Midbrain (tissue), 1 donor: ENCODE measurements around the gene ABRACL.
A peak's percentile ranks its signal among the peaks of the same experiment; 100 is the strongest.
"Not testable (repeated sequence)": the region's sequence is repeated elsewhere in the genome, so short reads cannot be mapped to it uniquely, and the experiment has no call there.

Source experiments
- DNase-seq: peaks from one replicate; lab custom pipeline; 2025; lab: John Stamatoyannopoulos, UW

Gene ABRACL

GRCh38 chr6:139011980-139012379 lies 16.6 kb upstream of the ABRACL start:
- no peak for DNase-seq

GRCh38 chr6:139013185-139013800 lies 15.3 kb upstream of the ABRACL start:
- DNase-seq: no peak

- DNase-seq: no peak
Observed at GRCh38 chr6:139014945-139015344, 13.6 kb upstream of the ABRACL start.

GRCh38 chr6:139016337-139017213 lies 12.0 kb upstream of the ABRACL start:
- peak; percentile 5 for DNase-seq

- peak; percentile 33 for DNase-seq
Observed at GRCh38 chr6:139017227-139017626, 11.3 kb upstream of the ABRACL start.

GRCh38 chr6:139019722-139020121 lies 8.8 kb upstream of the ABRACL start:
- DNase-seq: no peak

GRCh38 chr6:139020689-139021088 lies 7.9 kb upstream of the ABRACL start:
- DNase-seq: no peak

GRCh38 chr6:139025416-139025815 lies 3.1 kb upstream of the ABRACL start:
- not testable (repeated sequence) for DNase-seq

- no peak for DNase-seq
Observed at GRCh38 chr6:139027620-139028182, 844 bp upstream of the ABRACL start.

- DNase-seq: no peak
Observed at GRCh38 chr6:139028215-139028657, 309 bp upstream of the ABRACL start.

- DNase-seq: no peak
Observed at GRCh38 chr6:139029470-139030227, 1.1 kb downstream of the ABRACL start.

GRCh38 chr6:139030228-139030963 lies 1.9 kb downstream of the ABRACL start:
- no peak for DNase-seq

- no peak for DNase-seq
Observed at GRCh38 chr6:139037490-139037889, 8.9 kb downstream of the ABRACL start.

- DNase-seq: no peak
Observed at GRCh38 chr6:139044250-139044649, 15.7 kb downstream of the ABRACL start.

GRCh38 chr6:139047677-139048076 lies 19.1 kb downstream of the ABRACL start:
- DNase-seq: no peak

GRCh38 chr6:139048912-139049311 lies 20.4 kb downstream of the ABRACL start:
- not testable (repeated sequence) for DNase-seq

- DNase-seq: not testable (repeated sequence)
Observed at GRCh38 chr6:139050131-139050769, 21.7 kb downstream of the ABRACL start.

- no peak for DNase-seq
Observed at GRCh38 chr6:139050770-139051313, 22.3 kb downstream of the ABRACL start.

GRCh38 chr6:139051396-139052060 lies 23.0 kb downstream of the ABRACL start:
- no peak for DNase-seq

GRCh38 chr6:139053382-139053781 lies 24.8 kb downstream of the ABRACL start:
- DNase-seq: no peak
